HepG2 (cell line): ENCODE measurements around the gene FKBP1B. TPM values are rescaled to one million over a fixed set of nuclear protein-coding genes. Genes with fewer than 3 reads are reported as not detected.

Experiments used
- BCL3 ChIP-seq: sonication (generic); formaldehyde crosslinking; IDR thresholded peaks from 2 replicates; pipeline ENCODE4 v1.5.1; 2020; ENCODE audit warnings: mild to moderate bottlenecking, missing genetic modification reagents, moderate library complexity
- CERS6 ChIP-seq: sonication (generic); formaldehyde crosslinking; IDR thresholded peaks from 2 replicates; pipeline ENCODE4 v1.5.0; 2020; ENCODE audit warnings: missing genetic modification reagents
- E2F1 ChIP-seq: sonication (generic); formaldehyde crosslinking; IDR thresholded peaks from 2 replicates; pipeline ENCODE4 v1.5.0; 2020; ENCODE audit warnings: missing genetic modification reagents
- HOXA3 ChIP-seq: sonication (generic); formaldehyde crosslinking; IDR thresholded peaks from 2 replicates; pipeline ENCODE4 v1.5.0; 2020; ENCODE audit warnings: missing genetic modification reagents
- KMT2A ChIP-seq: sonication (generic); formaldehyde crosslinking; IDR thresholded peaks from 2 replicates; pipeline ENCODE4 v1.4.0; 2020; ENCODE audit warnings: missing genetic modification reagents
- MAF1 ChIP-seq: sonication (generic); formaldehyde crosslinking; IDR thresholded peaks from 2 replicates; pipeline ENCODE4 v1.5.0; 2020; ENCODE audit warnings: missing genetic modification reagents, borderline replicate concordance
- MAZ ChIP-seq, 2 experiments: sonication (generic) in 1 of 2; formaldehyde crosslinking in 1 of 2; IDR thresholded peaks; 2 replicates each; pipeline versions ENCODE4 v1.5.0 to v1.6.1; 2012 to 2020; ENCODE audit warnings: low read depth in 2 of 2, mild to moderate bottlenecking in 2 of 2, borderline replicate concordance in 1 of 2, improper control_type of control experiment in 1 of 2, low read length in 1 of 2, missing genetic modification reagents in 1 of 2, moderate library complexity in 1 of 2
- PBX3 ChIP-seq: sonication (generic); formaldehyde crosslinking; IDR thresholded peaks from 2 replicates; pipeline ENCODE4 v1.8.1; 2023; ENCODE audit warnings: missing genetic modification reagents, inconsistent platforms, borderline replicate concordance
- RCOR2 ChIP-seq: IDR thresholded peaks from 2 replicates; pipeline ENCODE4 v1.6.1; 2016; ENCODE audit warnings: missing biosample characterization, missing genetic modification reagents
- STAT5B ChIP-seq: sonication (generic); formaldehyde crosslinking; IDR thresholded peaks from 2 replicates; pipeline ENCODE4 v1.4.0; 2020; ENCODE audit warnings: missing genetic modification reagents
- YEATS4 ChIP-seq: sonication (generic); formaldehyde crosslinking; IDR thresholded peaks from 2 replicates; pipeline ENCODE4 v1.4.0; 2020; ENCODE audit warnings: missing genetic modification reagents, borderline replicate concordance
- ZFP36L2 ChIP-seq: sonication (generic); formaldehyde crosslinking; IDR thresholded peaks from 2 replicates; pipeline ENCODE4 v1.4.0; 2020; ENCODE audit warnings: missing genetic modification reagents
- ZKSCAN5 ChIP-seq: sonication (generic); formaldehyde crosslinking; IDR thresholded peaks from 2 replicates; pipeline ENCODE4 v1.5.1; 2020; ENCODE audit warnings: mild to moderate bottlenecking, missing genetic modification reagents
- ZMAT5 ChIP-seq: sonication (generic); formaldehyde crosslinking; IDR thresholded peaks from 2 replicates; pipeline ENCODE4 v1.5.0; 2020; ENCODE audit warnings: mild to moderate bottlenecking, low read depth, missing genetic modification reagents, borderline replicate concordance
- ZNF30 ChIP-seq: sonication (generic); formaldehyde crosslinking; IDR thresholded peaks from 2 replicates; pipeline ENCODE4 v1.5.0; 2020; ENCODE audit warnings: mild to moderate bottlenecking, missing genetic modification reagents
- ZNF329 ChIP-seq: sonication (generic); formaldehyde crosslinking; IDR thresholded peaks from 2 replicates; pipeline ENCODE4 v1.9.0; 2021; ENCODE audit warnings: low read depth, mild to moderate bottlenecking, missing genetic modification reagents
- ZNF556 ChIP-seq: sonication (generic); formaldehyde crosslinking; IDR thresholded peaks from 2 replicates; pipeline ENCODE4 v1.4.0; 2020; ENCODE audit warnings: mild to moderate bottlenecking, missing genetic modification reagents, borderline replicate concordance
- ZNF580 ChIP-seq: IDR thresholded peaks from 2 replicates; pipeline ENCODE4 v1.6.1; 2016; ENCODE audit warnings: low read depth, borderline replicate concordance
- ZNF777 ChIP-seq: sonication (generic); formaldehyde crosslinking; IDR thresholded peaks from 2 replicates; pipeline ENCODE4 v1.4.0; 2020; ENCODE audit warnings: missing genetic modification reagents
- ZNF878 ChIP-seq: sonication (generic); formaldehyde crosslinking; IDR thresholded peaks from 2 replicates; pipeline ENCODE4 v1.8.1; 2023; ENCODE audit warnings: mild to moderate bottlenecking, missing genetic modification reagents, moderate library complexity
- polyA plus RNA-seq, 8 experiments: library from polyadenylated mRNA; depleted of rRNA in 3 of 8; stranded (reverse) in 7 of 8; unstranded in 1 of 8; fragments of >200 nt; fragmentation: Illumina TruSeq in 4 of 8; extraction: Trizol in 4 of 8; gene quantifications; 2 replicates each; pipeline versions ENCODE4 v1.2.1 to v1.2.3, GENCODE V29; 2011 to 2016; ENCODE audit warnings: low read depth in 4 of 8, missing spikeins in 1 of 8, mixed read lengths in 1 of 8; ENCODE audit not compliant: insufficient read depth in 1 of 8
- total RNA-seq, 5 experiments: library from RNA; depleted of rRNA; stranded (reverse); fragments of >200 nt; fragmentation: Illumina TruSeq; extraction: Trizol; gene quantifications; 2 replicates each; pipeline ENCODE4 v1.2.3, GENCODE V29; 2016; ENCODE audit warnings: low read depth in 1 of 5

The FKBP1B gene
- total and polyA plus RNA-seq, 2 of the 13 experiments (the other 11 are each of a cell fraction or from before 2014, with no cell fraction given): 35.2 to 96.3 TPM

- TF ChIP-seq MAF1 (CRISPR knock-in tag): no peak
- TF ChIP-seq STAT5B: no peak; the same call in 1 of the 2 replicates
- TF ChIP-seq KMT2A (CRISPR knock-in tag): peak; percentile 83
- peak; percentile 32; the same call in 1 of the 2 replicates for TF ChIP-seq ZNF580 (CRISPR knock-in tag)
- TF ChIP-seq RCOR2: peak; percentile 74
- 0 out of 2 replicates have a peak, but pooled peaks have one; percentile 37 for TF ChIP-seq ZKSCAN5
- TF ChIP-seq E2F1 (CRISPR knock-in tag): peak; percentile 43; the same call in 1 of the 2 replicates
- TF ChIP-seq YEATS4: peak; percentile 95
- TF ChIP-seq ZNF556 (CRISPR knock-in tag): peak; percentile 93
- TF ChIP-seq ZMAT5 (CRISPR knock-in tag): no peak
- no peak for TF ChIP-seq ZFP36L2 (CRISPR knock-in tag)
- TF ChIP-seq ZNF329 (CRISPR knock-in tag): peak; percentile 63; the same call in 1 of the 2 replicates
- TF ChIP-seq ZNF878 (CRISPR knock-in tag): no peak
- TF ChIP-seq CERS6 (CRISPR knock-in tag): no peak
- no peak; the same call in 1 of the 2 replicates for TF ChIP-seq ZNF777 (CRISPR knock-in tag)
- no peak for TF ChIP-seq MAZ (IDR thresholded peaks at IDR 0.05; ENCODE audit: borderline replicate concordance, low read depth, low read length)
- TF ChIP-seq MAZ (CRISPR knock-in tag; IDR thresholded peaks at IDR 0.05; ENCODE audit: low read depth): no peak; the same call in 1 of the 2 replicates
- TF ChIP-seq ZNF30 (CRISPR knock-in tag): peak; percentile 22; the same call in 1 of the 2 replicates
- TF ChIP-seq BCL3: peak; percentile 47; the same call in 1 of the 2 replicates
- TF ChIP-seq HOXA3 (CRISPR knock-in tag): peak; percentile 73; the same call in 1 of the 2 replicates
- TF ChIP-seq PBX3: no peak; the same call in 1 of the 2 replicates
Observed at GRCh38 chr2:24083567-24084385, 34.2 kb downstream of the FKBP1B start (continued).
